Pancreas (tissue), 10 donors: ENCODE data around the gene GABBR2. TPM values are rescaled to one million over a fixed set of nuclear protein-coding genes. Genes with fewer than 3 reads are reported as not detected.

Experiments used
- ATAC-seq, 4 donors: fragments of 200-7000 bp; cut with Tn5 transposase; one replicate each; pipeline versions ENCODE4 v1.8.0 to v1.9.1; 2020; ENCODE audit warnings: mild to moderate bottlenecking in 4 of 4, moderate library complexity in 4 of 4
- DNase-seq, 6 donors: peaks; one replicate each; pipeline ENCODE4 v3.0.0-alpha.2; 2020
- FAIRE-seq: peaks from 2 replicates; lab custom pipeline; 2012; peaks lifted over from hg19 to GRCh38; lab: Jason Lieb, UNC
- H3K27ac ChIP-seq, 4 donors: fragments of 200-600 bp; sonication (generic); 1 replicate in 3 of 4; 2 replicates in 1 of 4; pipeline versions ENCODE4 v1.5.0 to v1.8.0; 2020
- H3K27me3 ChIP-seq, 4 donors: fragments of 200-600 bp; one replicate each; pipeline ENCODE4 v1.8.0; 2021
- H3K36me3 ChIP-seq, 3 donors: fragments of 200-600 bp; sonication (generic) in 1 of 3; one replicate each; pipeline versions ENCODE4 v1.5.0 to v1.8.0; 2020 to 2021
- H3K4me1 ChIP-seq, 3 donors: fragments of 200-600 bp; one replicate each; pipeline ENCODE4 v1.8.0; 2021
- H3K4me3 ChIP-seq, 4 donors: fragments of 200-600 bp; sonication (generic) in 2 of 4; one replicate each; pipeline versions ENCODE4 v1.5.0 to v1.8.0; 2020 to 2021
- H3K9me3 ChIP-seq, 4 donors: fragments of 200-600 bp; one replicate each; pipeline ENCODE4 v1.8.0; 2021
- WGBS, 2 donors: extraction: QIAGEN DNeasy Blood & Tissue Kit; methylation state at CpG; one replicate each; pipeline ENCODE4 v1.1.7; 2013; 5-methylcytosine and 5-hydroxymethylcytosine counted together
- intact Hi-C, 3 donors: fragments of 100-400 bp; cut with DNase I; formaldehyde crosslinking; loops; one replicate each; pipeline versions ENCODE4 v1.11.1 to v1.14.2; 2022
- polyA plus RNA-seq, 2 donors: library from polyadenylated mRNA; stranded (reverse); fragments of 200-250 nt; gene quantifications; one replicate each; pipeline ENCODE4 v1.2.3, GENCODE V29; 2013
- total RNA-seq, 6 donors: library from RNA; stranded (reverse); fragmentation: NEBNext Ultra II Directional in 4 of 6; extraction: Animal tissue kit (Norgen Biotek cat#: 25700) in 4 of 6; gene quantifications; one replicate each; pipeline versions ENCODE4 v1.2.1 to v1.2.4, GENCODE V29; 2021 to 2023
- TF ChIP-seq, protein P1 (sequence below), 4 donors: fragments of 200-600 bp; sonication (generic) in 3 of 4; IDR thresholded peaks; one replicate each; pipeline versions ENCODE4 v1.5.0 to v1.8.0; 2021; ENCODE audit warnings: antibody characterized with exemption in 4 of 4
- donor health status: healthy with polysubstance abuse.
- donor health status: DM: no; HTN: no; CAD: no; lungs with moderate emphysema.
- donor health status: DM: no; HTN: no; CAD: no.
- donor health status: control.
- donor health status: control.
- donor health status: Bipolar disorder and iron deficiency.
- donor health status: DM: yes; HTN: yes; CAD: no.
- donor health status: DM: no; HTN: no; CAD: no.
- donor health status: DM: no; HTN: no; CAD: no.
- donor health status: DM: yes; HTN: yes; CAD: no.

The GABBR2 gene
- total and polyA plus RNA-seq, 8 donors: 0.04 to 0.14 (median 0.07) TPM; not detected in 4

- Histone ChIP-seq H3K4me3 (no peak overlapping the region), H3K27me3 (no peaks in the 10 kb centered on the region), H3K36me3 (no peaks in the 10 kb centered on the region), H3K27ac (no peak overlapping the region), H3K9me3 (no peaks in the 10 kb centered on the region), H3K4me1 (no peaks in the 10 kb centered on the region)
- no peak for DNase-seq
- 72 to 74% methylated on average over 5 of the region's 5 CpGs for WGBS, 2 donors
- FAIRE-seq: no peak
- ATAC-seq: no peak
- intact Hi-C loops: no loop called here
- TF ChIP-seq, protein P1, sequence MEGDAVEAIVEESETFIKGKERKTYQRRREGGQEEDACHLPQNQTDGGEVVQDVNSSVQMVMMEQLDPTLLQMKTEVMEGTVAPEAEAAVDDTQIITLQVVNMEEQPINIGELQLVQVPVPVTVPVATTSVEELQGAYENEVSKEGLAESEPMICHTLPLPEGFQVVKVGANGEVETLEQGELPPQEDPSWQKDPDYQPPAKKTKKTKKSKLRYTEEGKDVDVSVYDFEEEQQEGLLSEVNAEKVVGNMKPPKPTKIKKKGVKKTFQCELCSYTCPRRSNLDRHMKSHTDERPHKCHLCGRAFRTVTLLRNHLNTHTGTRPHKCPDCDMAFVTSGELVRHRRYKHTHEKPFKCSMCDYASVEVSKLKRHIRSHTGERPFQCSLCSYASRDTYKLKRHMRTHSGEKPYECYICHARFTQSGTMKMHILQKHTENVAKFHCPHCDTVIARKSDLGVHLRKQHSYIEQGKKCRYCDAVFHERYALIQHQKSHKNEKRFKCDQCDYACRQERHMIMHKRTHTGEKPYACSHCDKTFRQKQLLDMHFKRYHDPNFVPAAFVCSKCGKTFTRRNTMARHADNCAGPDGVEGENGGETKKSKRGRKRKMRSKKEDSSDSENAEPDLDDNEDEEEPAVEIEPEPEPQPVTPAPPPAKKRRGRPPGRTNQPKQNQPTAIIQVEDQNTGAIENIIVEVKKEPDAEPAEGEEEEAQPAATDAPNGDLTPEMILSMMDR (IDR thresholded peaks at IDR 0.05): no peak
Observed at GRCh38 chr9:98333703-98334582, 374.8 kb downstream of the GABBR2 start.

DNA sequence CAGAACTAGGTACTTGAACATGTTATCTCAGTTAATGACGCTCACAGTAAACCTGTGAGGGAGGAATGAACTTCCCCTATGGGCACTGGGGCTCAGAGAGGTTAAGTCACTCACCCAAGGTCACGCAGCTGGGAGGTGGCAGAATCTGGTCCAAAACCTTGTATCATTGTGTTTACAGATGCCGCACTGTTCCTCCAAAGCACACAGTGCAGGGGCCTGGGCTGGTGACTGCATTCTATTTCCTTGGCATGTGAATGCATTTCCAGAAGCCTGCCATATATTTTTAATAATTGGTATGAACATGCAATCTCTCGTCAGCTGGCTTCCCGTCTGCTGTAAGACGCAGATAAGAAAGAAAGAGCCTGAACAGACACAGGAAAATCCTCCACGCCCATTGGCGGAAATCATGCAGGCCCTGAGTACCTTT, 376.3 kb downstream of the GABBR2 start:
- Histone ChIP-seq H3K27ac (no peak overlapping the region), H3K36me3 (no peaks in the 10 kb centered on the region), H3K4me3 (no peak overlapping the region), H3K9me3 (no peaks in the 10 kb centered on the region), H3K27me3 (no peaks in the 10 kb centered on the region), H3K4me1 (no peaks in the 10 kb centered on the region)
- FAIRE-seq: no peak
- 66 to 75% methylated on average over 8 of the region's 8 CpGs for WGBS, 2 donors
- TF ChIP-seq, protein P1 (IDR thresholded peaks at IDR 0.05): no peak
- intact Hi-C loops: no loop called here
- ATAC-seq: no peak
- DNase-seq: no peak

DNA sequence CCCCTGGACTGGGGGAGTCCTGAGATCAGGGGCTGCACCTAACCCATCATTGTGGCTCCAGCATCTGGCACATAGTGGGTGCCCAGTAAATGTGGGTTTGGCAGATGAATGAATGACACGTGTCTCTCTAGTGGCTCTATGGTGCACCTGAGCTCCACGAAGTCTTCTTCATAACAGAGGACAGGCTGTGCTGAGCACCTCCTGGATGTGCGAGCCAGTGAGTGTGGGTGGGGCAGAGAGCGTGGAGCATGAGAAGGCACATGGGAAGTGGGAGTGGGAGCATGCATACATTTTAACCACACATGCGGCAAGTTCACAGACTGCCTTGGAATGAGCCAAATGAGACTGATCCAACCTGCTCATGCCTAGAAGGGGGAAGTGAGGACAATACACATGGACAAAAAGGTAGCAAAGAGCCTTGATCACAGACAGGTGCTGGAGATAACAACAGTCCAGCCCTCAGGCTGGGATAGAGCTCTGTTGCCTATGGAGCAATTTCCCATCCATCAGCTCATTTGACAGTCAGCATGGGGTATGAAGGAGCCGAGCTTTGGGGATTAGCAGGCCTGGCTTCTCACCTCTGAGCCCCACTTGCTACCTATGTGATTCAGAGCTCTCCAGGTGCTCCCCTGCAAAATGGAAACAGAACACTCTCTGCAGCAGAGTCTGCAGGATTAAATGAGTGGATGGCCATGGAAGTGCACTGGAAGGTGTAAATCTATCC, 377.0 kb downstream of the GABBR2 start:
- no peak for FAIRE-seq
- 73 to 81% methylated on average over 6 of the region's 6 CpGs for WGBS, 2 donors
- H3K4me3 ChIP-seq: no peak overlapping the region
- no peaks in the 10 kb centered on the region for H3K36me3 ChIP-seq
- intact Hi-C loops: no loop called here
- H3K9me3 ChIP-seq: no peaks in the 10 kb centered on the region
- H3K27me3 ChIP-seq: no peaks in the 10 kb centered on the region
- H3K27ac ChIP-seq: no peak overlapping the region
- ATAC-seq: no peak
- DNase-seq: no peak
- H3K4me1 ChIP-seq: no peaks in the 10 kb centered on the region
- TF ChIP-seq, protein P1 (IDR thresholded peaks at IDR 0.05): no peak

DNA sequence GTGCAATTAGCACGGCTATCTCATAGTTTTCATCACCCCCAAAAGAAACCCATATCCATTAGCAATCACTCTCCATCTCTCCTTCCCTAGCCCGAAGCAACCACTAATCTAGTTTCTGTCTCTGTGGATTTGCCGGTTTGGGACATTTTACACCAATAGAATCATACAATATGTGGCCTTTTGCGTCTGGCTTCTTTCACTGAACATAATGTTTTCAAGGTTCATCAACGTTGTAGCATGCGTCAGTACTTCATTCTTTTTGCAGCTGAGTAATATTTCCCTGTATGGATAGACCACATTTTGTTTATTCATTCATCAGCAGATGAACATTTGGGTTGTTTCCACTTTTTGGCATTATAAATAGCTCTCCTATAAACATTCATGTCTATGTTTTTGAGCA, 377.9 kb downstream of the GABBR2 start:
- FAIRE-seq (no peak), ATAC-seq (no peak), DNase-seq (no peak)
- H3K36me3 ChIP-seq: no peaks in the 10 kb centered on the region
- no peaks in the 10 kb centered on the region for H3K4me1 ChIP-seq
- TF ChIP-seq, protein P1 (IDR thresholded peaks at IDR 0.05): no peak
- 83% methylated on average over 6 of the region's 6 CpGs for WGBS, 2 donors
- H3K4me3 ChIP-seq: no peak overlapping the region
- no peaks in the 10 kb centered on the region for H3K9me3 ChIP-seq
- intact Hi-C loops: no loop called here
- H3K27ac ChIP-seq: no peak overlapping the region
- H3K27me3 ChIP-seq: no peaks in the 10 kb centered on the region
